Fibroblast of lung (primary cell): ENCODE data around the gene RNF43.

Source experiments
- CTCF ChIP-seq, 2 donors: IDR thresholded peaks in 1 of 2; conservative IDR thresholded peaks in 1 of 2; 1 replicate in 1 of 2; 2 replicates in 1 of 2; pipeline ENCODE4 v1.5.1; 2011 to 2012; ENCODE audit warnings: low read length in 2 of 2, control low read depth in 1 of 2, inconsistent platforms in 1 of 2, low read depth in 1 of 2, mild to moderate bottlenecking in 1 of 2
- EZH2 ChIP-seq: IDR thresholded peaks from 2 replicates; pipeline ENCODE4 v1.5.1; 2012; ENCODE audit warnings: low read length, control low read depth, mild to moderate bottlenecking; ENCODE audit errors: missing control alignments

GRCh38 chr17:58373003-58373402, 44.3 kb downstream of the RNF43 start:
- TF ChIP-seq EZH2 (no peak), CTCF (conservative IDR thresholded peaks at IDR 0.05 in 1 of 2, IDR thresholded peaks at IDR 0.05 in 1 of 2; ENCODE audit: low read depth in 1 of 2, low read length in 2 of 2) (no peak)
